IMR-90 (cell line): ENCODE measurements around the gene PSPH. TPM values are rescaled to one million over a fixed set of nuclear protein-coding genes. Genes with fewer than 3 reads are reported as not detected.

ENCODE experiments used
- CHD1 ChIP-seq: IDR thresholded peaks from 2 replicates; pipeline ENCODE4 v1.6.1; 2012; ENCODE audit warnings: low read depth, low read length, improper control_type of control experiment
- CTCF ChIP-seq: conservative IDR thresholded peaks from 2 replicates; pipeline ENCODE4 v1.5.1; 2012; ENCODE audit warnings: mild to moderate bottlenecking, low read depth, low read length, improper control_type of control experiment
- RFX5 ChIP-seq: IDR thresholded peaks from 2 replicates; pipeline ENCODE4 v1.8.0; 2012; ENCODE audit warnings: low read depth, mild to moderate bottlenecking, low read length, moderate library complexity
- polyA plus RNA-seq, 3 experiments: library from polyadenylated mRNA; depleted of rRNA; stranded (reverse); fragments of >200 nt; gene quantifications; 2 replicates each; pipeline ENCODE4 v1.2.3, GENCODE V29; 2012; ENCODE audit warnings: low replicate concordance in 1 of 3
- total RNA-seq: library from RNA; depleted of rRNA; stranded (reverse); fragments of >200 nt; gene quantifications from 2 replicates; pipeline ENCODE4 v1.2.3, GENCODE V29; 2012

PSPH gene
- total and polyA plus RNA-seq, 2 of the 4 experiments (the other 2 are of a cell fraction) = 31.8 to 48.4 TPM

- TF ChIP-seq CTCF (no peak), CHD1 (no peak), RFX5 (0 out of 2 replicates have a peak, but pooled peaks have one; percentile 10)
Observed at GRCh38 chr7:56051339-56052191, at the start of gene PSPH, which contains the start of gene CCT6A (continued).
